ENCODE measurements around the gene SH3RF3. TPM values are rescaled to one million over a fixed set of nuclear protein-coding genes. Genes with fewer than 3 reads are reported as not detected.

Gene SH3RF3
- total and polyA plus RNA-seq, 5 donors = 5.7 to 8.8 (median 8.1) TPM

GRCh38 chr2:109356324-109357035 lies 227.5 kb downstream of the SH3RF3 start:
- 95% methylated on average over 7 of the region's 7 CpGs for WGBS
- H3K27ac ChIP-seq (ENCODE audit: low read length) = no peak overlapping the region
- no peak for DNase-seq
- peaks cover 2% of the 10 kb centered on the region for H3K4me1 ChIP-seq (ENCODE audit: control insufficient read depth, insufficient read depth, low read length)
- no peaks in the 10 kb centered on the region for H3K27me3 ChIP-seq (ENCODE audit: control insufficient read depth, insufficient read depth)
- H3K9me3 ChIP-seq (ENCODE audit: control insufficient read depth, low read length) = no peaks in the 10 kb centered on the region
- intact Hi-C loops (cut with DNase I) = no loop called here
- no peak for ATAC-seq
- no peak overlapping the region for H3K4me3 ChIP-seq (ENCODE audit: low read length)

- intact Hi-C loops (cut with DNase I) = no loop called here
- no peak for ATAC-seq
- 95% methylated on average over 4 of the region's 4 CpGs for whole genome bisulfite sequencing
Measured at GRCh38 chr2:109364217-109364616, 235.2 kb downstream of the SH3RF3 start.

GRCh38 chr2:109365131-109365530 lies 236.1 kb downstream of the SH3RF3 start:
- Histone ChIP-seq H3K4me3 (ENCODE audit: low read length) (no peak overlapping the region), H3K4me1 (ENCODE audit: control insufficient read depth, insufficient read depth, low read length) (no peaks in the 10 kb centered on the region), H3K27ac (ENCODE audit: low read length) (no peak overlapping the region), H3K27me3 (ENCODE audit: control insufficient read depth, insufficient read depth) (no peaks in the 10 kb centered on the region), H3K9me3 (ENCODE audit: control insufficient read depth, low read length) (no peaks in the 10 kb centered on the region)
- 74% methylated on average over 3 of the region's 3 CpGs for WGBS
- ATAC-seq (no peak), DNase-seq (no peak)
- intact Hi-C loops (cut with DNase I) = no loop called here

More at GRCh38 chr2:109364217-109364616, 235.2 kb downstream of the SH3RF3 start:
- Histone ChIP-seq H3K4me1 (ENCODE audit: control insufficient read depth, insufficient read depth, low read length) (no peaks in the 10 kb centered on the region), H3K27me3 (ENCODE audit: control insufficient read depth, insufficient read depth) (no peaks in the 10 kb centered on the region), H3K27ac (ENCODE audit: low read length) (no peak overlapping the region), H3K4me3 (ENCODE audit: low read length) (no peak overlapping the region), H3K9me3 (ENCODE audit: control insufficient read depth, low read length) (no peaks in the 10 kb centered on the region)
- no peak for DNase-seq

DNA sequence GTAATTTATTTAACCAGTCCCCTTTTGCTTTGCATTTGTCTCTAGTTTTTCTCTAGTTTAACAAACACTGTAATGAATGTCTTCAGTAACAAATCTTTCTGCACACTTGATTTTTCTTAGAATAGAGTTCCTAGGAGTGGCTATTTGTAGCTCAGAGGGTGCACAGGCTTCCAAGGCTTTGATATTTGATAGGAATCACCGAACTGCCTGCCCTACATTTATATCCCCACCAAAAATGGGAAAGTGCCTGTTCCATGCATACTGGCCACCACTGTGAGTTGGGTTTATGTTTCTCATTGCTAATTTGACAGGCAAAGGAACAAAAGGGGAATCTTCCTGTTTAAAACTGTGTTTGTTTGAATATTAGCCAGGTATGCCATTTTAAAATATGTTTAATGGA lies 238.7 kb downstream of the SH3RF3 start:
- 73% methylated on average over 1 of the region's 1 CpG for WGBS
- ATAC-seq (no peak), DNase-seq (no peak)
- Histone ChIP-seq H3K9me3 (ENCODE audit: control insufficient read depth, low read length) (no peaks in the 10 kb centered on the region), H3K27me3 (ENCODE audit: control insufficient read depth, insufficient read depth) (no peaks in the 10 kb centered on the region), H3K27ac (ENCODE audit: low read length) (no peak overlapping the region), H3K4me1 (ENCODE audit: control insufficient read depth, insufficient read depth, low read length) (no peaks in the 10 kb centered on the region), H3K4me3 (ENCODE audit: low read length) (no peak overlapping the region)
- intact Hi-C loops (cut with DNase I) = no loop called here

DNA sequence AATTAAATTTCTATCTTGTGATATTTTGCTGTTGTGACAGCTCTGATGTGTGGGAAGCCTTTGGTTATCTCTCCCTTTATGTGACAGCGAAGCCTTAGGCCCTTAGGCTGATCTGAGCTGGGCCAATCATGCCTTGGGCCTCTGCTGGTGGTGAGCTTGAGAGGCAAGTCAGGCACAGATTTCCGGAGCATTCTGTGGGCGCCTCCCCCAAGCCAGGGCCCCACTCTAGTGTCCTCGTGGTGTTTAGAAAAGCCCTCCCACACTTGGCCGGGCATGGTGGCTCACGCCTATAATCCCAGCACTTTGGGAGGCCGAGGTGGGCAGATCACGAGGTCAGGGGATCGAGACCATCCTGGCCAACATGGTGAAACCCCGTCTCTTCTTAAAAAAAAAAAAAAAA lies 239.8 kb downstream of the SH3RF3 start:
- no peaks in the 10 kb centered on the region for H3K27me3 ChIP-seq (ENCODE audit: control insufficient read depth, insufficient read depth)
- no peak overlapping the region for H3K27ac ChIP-seq (ENCODE audit: low read length)
- no peaks in the 10 kb centered on the region for H3K9me3 ChIP-seq (ENCODE audit: control insufficient read depth, low read length)
- intact Hi-C loops (cut with DNase I) = no loop called here
- H3K4me1 ChIP-seq (ENCODE audit: control insufficient read depth, insufficient read depth, low read length) = no peaks in the 10 kb centered on the region
- H3K4me3 ChIP-seq (ENCODE audit: low read length) = no peak overlapping the region
- DNase-seq (no peak), ATAC-seq (no peak)
- 90% methylated on average over 10 of the region's 10 CpGs for WGBS

- H3K27me3 ChIP-seq (ENCODE audit: control insufficient read depth, insufficient read depth) = no peaks in the 10 kb centered on the region
- DNase-seq (peak in 1 of 3 donors; percentile 4), ATAC-seq (no peak)
- H3K9me3 ChIP-seq (ENCODE audit: control insufficient read depth, low read length) = no peaks in the 10 kb centered on the region
- intact Hi-C loops (cut with DNase I) = no loop called here
- no peak overlapping the region for H3K27ac ChIP-seq (ENCODE audit: low read length)
- H3K4me1 ChIP-seq (ENCODE audit: control insufficient read depth, insufficient read depth, low read length) = no peaks in the 10 kb centered on the region
- 97% methylated on average over 12 of the region's 12 CpGs for WGBS
- H3K4me3 ChIP-seq (ENCODE audit: low read length) = no peak overlapping the region
Measured at GRCh38 chr2:109369671-109370191, 240.7 kb downstream of the SH3RF3 start.

DNA sequence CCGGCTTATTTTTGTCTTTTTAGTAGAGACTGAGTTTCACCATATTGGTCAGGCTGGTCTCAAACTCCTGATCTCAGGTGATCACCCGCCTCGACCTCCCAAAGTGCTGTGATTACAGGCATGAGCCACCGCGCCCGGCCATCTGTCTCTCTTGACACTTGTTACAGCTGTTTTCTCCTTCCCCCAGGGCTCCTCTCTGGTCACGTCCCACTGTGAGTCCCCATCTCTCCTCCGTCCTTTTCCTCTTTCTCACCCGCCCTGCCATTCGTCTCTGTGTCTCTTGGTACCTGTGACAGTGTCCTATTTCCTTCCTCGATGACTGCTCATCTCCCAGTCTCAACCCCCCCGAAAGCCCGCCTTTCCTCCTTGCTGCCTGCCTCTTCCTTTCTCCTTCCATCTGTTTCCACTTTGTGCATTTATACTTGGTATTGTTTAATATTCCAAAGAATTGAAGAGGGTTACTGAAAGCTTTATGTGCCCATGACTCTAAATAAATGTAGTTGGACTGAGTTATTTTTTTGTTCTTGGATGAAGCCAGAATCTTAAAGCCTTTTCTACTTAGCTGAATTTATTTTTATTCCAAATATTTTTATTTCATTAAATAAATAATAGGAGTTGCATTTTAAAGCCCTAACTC lies 241.5 kb downstream of the SH3RF3 start:
- DNase-seq = peak in 1 of 3 donors; percentile 2
- H3K4me3 ChIP-seq (ENCODE audit: low read length) = no peak overlapping the region
- no peak for ATAC-seq
- 95% methylated on average over 13 of the region's 13 CpGs for WGBS
- H3K27ac ChIP-seq (ENCODE audit: low read length) = no peak overlapping the region
- intact Hi-C loops (cut with DNase I) = no loop called here
- H3K27me3 ChIP-seq (ENCODE audit: control insufficient read depth, insufficient read depth) = no peaks in the 10 kb centered on the region
- no peaks in the 10 kb centered on the region for H3K4me1 ChIP-seq (ENCODE audit: control insufficient read depth, insufficient read depth, low read length)
- H3K9me3 ChIP-seq (ENCODE audit: control insufficient read depth, low read length) = no peaks in the 10 kb centered on the region

DNA sequence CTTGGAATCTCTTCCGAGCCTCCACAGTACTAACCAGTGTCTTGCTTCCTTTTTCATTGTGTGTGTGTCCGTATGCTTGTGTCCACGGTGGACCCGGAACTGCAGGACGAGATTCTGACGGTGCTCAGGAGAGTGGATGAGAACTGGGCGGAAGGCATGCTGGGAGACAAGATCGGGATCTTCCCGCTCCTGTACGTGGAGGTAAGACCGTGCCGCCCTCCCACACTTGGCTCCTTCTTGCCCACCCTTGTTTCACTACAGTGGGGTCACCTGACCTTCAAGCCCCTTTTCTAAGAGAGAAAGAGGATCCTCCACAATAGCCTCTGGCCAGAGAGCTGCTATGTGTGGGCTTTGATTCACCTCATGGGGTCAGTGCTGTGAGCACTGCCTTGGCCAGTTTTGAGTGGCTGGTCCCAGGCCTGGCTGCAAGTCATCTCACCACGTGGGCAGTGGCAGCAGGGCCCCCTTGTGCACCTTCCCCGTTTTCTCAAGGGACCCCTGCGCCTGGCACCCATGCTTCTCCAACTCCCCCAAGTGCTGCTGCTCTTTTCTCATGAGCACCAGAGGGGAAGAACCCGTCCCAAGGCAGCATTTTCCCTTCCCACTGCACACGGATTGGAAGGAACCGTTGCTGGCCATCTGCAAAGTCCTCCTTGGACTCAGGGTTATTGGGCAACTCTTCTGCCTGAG lies 242.6 kb downstream of the SH3RF3 start:
- intact Hi-C loops (cut with DNase I) = no loop called here
- Histone ChIP-seq H3K4me1 (ENCODE audit: control insufficient read depth, insufficient read depth, low read length) (no peaks in the 10 kb centered on the region), H3K27ac (ENCODE audit: low read length) (no peak overlapping the region), H3K9me3 (ENCODE audit: control insufficient read depth, low read length) (no peaks in the 10 kb centered on the region), H3K27me3 (ENCODE audit: control insufficient read depth, insufficient read depth) (no peaks in the 10 kb centered on the region), H3K4me3 (ENCODE audit: low read length) (no peak overlapping the region)
- DNase-seq = no peak
- no peak for ATAC-seq
- WGBS = 92% methylated on average over 18 of the region's 18 CpGs

DNA sequence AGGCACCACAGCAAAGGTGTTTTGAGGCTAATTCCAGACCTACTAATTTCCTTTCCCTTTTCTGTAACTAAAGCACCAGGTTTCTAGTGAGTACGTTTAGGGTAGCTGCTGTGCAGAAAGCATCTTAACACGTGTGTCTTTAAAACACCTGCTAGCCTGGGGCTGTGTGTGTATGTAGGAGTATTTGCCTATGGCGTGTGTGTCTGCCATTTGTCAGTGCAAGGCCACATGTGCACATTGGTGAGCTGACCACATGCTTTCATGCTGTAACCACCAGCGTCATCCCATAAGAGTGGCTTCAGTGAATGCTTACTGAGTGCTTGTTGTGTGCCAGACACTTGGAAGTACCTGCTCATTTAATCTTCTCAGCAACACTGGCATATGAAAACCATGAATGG lies 243.2 kb downstream of the SH3RF3 start:
- no peaks in the 10 kb centered on the region for H3K9me3 ChIP-seq (ENCODE audit: control insufficient read depth, low read length)
- H3K4me1 ChIP-seq (ENCODE audit: control insufficient read depth, insufficient read depth, low read length) = no peaks in the 10 kb centered on the region
- intact Hi-C loops (cut with DNase I) = no loop called here
- ATAC-seq = no peak
- 94% methylated on average over 4 of the region's 4 CpGs for whole genome bisulfite sequencing
- no peak overlapping the region for H3K4me3 ChIP-seq (ENCODE audit: low read length)
- no peak overlapping the region for H3K27ac ChIP-seq (ENCODE audit: low read length)
- H3K27me3 ChIP-seq (ENCODE audit: control insufficient read depth, insufficient read depth) = no peaks in the 10 kb centered on the region
- DNase-seq = no peak

DNA sequence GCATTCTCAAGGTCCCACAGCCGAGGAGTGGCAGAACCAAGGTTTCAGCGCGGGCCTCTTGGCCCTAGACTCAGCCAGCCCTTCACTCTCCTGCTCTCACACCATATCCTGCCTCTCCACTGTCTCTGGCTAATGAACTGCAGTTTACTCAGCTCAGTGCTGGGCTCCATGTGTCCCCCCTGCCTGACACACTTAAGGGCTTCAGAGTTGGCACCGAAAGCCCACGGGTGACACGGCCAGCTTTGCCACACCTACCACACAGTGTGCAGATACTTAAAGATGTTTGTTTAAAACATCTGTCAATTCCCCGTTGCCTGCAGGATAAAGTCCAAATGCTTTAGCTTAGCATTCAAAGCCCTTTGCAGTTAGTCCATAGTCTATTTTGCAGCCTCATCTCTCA lies 243.6 kb downstream of the SH3RF3 start:
- no peak overlapping the region for H3K27ac ChIP-seq (ENCODE audit: low read length)
- intact Hi-C loops (cut with DNase I) = no loop called here
- ATAC-seq (no peak), DNase-seq (no peak)
- 87% methylated on average over 7 of the region's 7 CpGs for WGBS
- no peaks in the 10 kb centered on the region for H3K27me3 ChIP-seq (ENCODE audit: control insufficient read depth, insufficient read depth)
- H3K9me3 ChIP-seq (ENCODE audit: control insufficient read depth, low read length) = no peaks in the 10 kb centered on the region
- H3K4me3 ChIP-seq (ENCODE audit: low read length) = no peak overlapping the region
- H3K4me1 ChIP-seq (ENCODE audit: control insufficient read depth, insufficient read depth, low read length) = no peaks in the 10 kb centered on the region
